DND-41 (cell line): Measurements from ENCODE around the gene RNU5B-1.

ENCODE experiments used
- EZH2 ChIP-seq: IDR thresholded peaks from 3 replicates; pipeline ENCODE4 v1.6.1; 2012; ENCODE audit warnings: borderline replicate concordance, low read depth, mild to moderate bottlenecking, moderate library complexity, low read length, inconsistent platforms; ENCODE audit not compliant: severe bottlenecking
- TF ChIP-seq, protein P1 (sequence below): IDR thresholded peaks from 2 replicates; pipeline ENCODE4 v1.5.1; 2012; ENCODE audit warnings: borderline replicate concordance, low read length, moderate library complexity, mild to moderate bottlenecking; ENCODE audit not compliant: poor library complexity, severe bottlenecking; ENCODE audit errors: extremely low read depth

DNA sequence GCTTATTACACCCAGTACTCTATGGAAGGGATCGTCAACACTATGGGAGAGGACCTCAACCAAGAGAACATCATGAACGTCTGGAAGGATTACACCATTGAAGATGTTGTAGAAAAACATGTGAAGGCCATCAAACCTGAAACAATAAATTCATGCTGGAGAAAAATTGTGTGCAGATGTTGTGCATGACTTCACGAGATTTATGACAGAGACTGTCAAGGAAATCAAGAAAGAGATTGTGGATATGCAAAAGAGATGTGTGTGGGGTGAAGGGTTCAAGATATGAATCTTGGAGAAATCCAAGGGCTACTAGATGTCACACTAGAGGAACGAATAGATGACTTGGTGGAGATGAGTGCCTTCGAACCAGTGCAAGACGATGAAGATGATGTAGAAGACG, 14.2 kb upstream of the RNU5B-1 start:
- TF ChIP-seq, protein P1, sequence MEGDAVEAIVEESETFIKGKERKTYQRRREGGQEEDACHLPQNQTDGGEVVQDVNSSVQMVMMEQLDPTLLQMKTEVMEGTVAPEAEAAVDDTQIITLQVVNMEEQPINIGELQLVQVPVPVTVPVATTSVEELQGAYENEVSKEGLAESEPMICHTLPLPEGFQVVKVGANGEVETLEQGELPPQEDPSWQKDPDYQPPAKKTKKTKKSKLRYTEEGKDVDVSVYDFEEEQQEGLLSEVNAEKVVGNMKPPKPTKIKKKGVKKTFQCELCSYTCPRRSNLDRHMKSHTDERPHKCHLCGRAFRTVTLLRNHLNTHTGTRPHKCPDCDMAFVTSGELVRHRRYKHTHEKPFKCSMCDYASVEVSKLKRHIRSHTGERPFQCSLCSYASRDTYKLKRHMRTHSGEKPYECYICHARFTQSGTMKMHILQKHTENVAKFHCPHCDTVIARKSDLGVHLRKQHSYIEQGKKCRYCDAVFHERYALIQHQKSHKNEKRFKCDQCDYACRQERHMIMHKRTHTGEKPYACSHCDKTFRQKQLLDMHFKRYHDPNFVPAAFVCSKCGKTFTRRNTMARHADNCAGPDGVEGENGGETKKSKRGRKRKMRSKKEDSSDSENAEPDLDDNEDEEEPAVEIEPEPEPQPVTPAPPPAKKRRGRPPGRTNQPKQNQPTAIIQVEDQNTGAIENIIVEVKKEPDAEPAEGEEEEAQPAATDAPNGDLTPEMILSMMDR = no peak
- TF ChIP-seq EZH2 = no peak
